ENCODE results near the gene NPM3.

NPM3 gene

GRCh38 chr10:101749047-101750016 lies 33.9 kb downstream of the NPM3 start:
- DNase-seq, result no peak

DNA sequence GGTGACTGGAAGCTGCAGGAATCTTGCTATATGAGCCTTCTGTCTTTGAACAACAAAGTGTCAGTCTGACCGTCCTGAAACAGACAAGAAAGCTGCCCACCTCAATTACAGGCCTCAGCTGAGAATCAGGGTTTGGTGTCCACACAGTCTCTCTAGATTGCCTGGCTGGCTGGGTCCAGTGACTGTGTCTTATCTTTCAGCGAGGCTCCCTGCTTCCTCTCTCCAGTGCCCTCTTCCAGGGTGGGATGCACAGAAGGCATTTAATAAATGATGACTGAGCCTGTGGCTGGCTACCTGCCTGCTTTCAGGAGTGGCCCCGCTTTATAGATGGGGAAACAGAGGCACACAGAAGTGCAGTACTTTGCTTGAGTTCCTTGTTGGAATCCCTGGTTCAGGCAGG lies 34.8 kb downstream of the NPM3 start:
- no peak for DNase-seq

GRCh38 chr10:101745074-101745696 lies 38.1 kb downstream of the NPM3 start:
- no peak for DNase-seq

DNA sequence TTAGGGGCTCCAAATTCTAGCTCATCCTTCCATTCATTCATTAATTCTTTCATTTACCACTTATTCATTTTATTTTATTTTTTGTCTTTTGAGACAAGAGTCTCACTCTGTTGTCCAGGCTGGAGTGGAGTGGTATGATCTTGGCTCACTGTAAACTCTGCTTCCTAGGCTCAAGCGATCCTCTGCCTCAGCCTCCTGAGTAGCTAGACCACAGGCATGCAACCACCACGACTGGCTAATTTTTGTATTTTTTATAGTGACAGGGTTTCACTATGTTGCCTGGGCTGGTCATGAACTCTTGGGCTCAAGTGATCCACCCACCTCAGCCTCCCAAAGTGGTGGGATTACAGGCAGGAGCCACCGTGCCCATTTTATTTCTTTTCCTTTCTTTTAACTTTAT lies 39.0 kb downstream of the NPM3 start:
- DNase-seq, result no peak

DNA sequence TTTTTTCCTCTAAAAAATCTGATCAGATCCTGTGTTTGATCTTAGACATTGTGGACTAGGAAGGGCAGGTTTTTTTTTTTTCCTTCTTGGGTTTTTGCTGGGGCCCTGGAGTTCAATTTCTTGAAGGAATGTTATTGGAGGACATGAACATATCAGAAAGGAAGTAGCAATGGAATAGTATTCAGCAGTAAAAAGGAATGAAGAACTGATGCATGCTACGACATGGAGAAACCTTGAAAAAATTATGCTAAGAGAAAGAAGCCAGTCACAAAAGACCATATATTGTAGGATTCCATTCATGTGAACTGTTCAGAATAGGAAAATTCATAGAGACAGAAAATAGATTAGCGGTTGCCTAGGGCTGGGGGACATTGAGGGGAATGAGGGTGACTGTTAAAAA lies 41.3 kb downstream of the NPM3 start:
- no peak for DNase-seq

- no peak for DNase-seq
Measured at GRCh38 chr10:101736666-101737065, 46.6 kb downstream of the NPM3 start.

GRCh38 chr10:101732096-101732495 lies 51.1 kb downstream of the NPM3 start:
- no peak for DNase-seq

Data from stimulated activated naive CD4-positive, alpha-beta T cell (primary cell).